GM10248 (cell line): Measurements from ENCODE around the gene TSEN54.

ENCODE experiments used
- CTCF ChIA-PET: fragments of 300-600 bp; sonication (Branson Sonifier 250); formaldehyde crosslinking; extraction: SDS; loops from one replicate; lab custom pipeline; 2021; ENCODE audit warnings: antibody characterized with exemption; lab: Yijun Ruan, JAX
- POLR2A ChIA-PET: fragments of 350-650 bp; sonication (Branson Sonifier 250); formaldehyde crosslinking; extraction: SDS; loops from one replicate; lab custom pipeline; 2020; ENCODE audit warnings: antibody characterized with exemption; lab: Yijun Ruan, JAX
- DNase-seq: peaks from one replicate; pipeline ENCODE4 v3.0.0; 2012; ENCODE audit errors: extremely low spot score
- CTCF ChIP-seq: IDR thresholded peaks from 2 replicates; pipeline ENCODE4 v1.5.1; 2012; ENCODE audit warnings: mild to moderate bottlenecking, low read depth; ENCODE audit errors: extremely low read depth, missing control alignments, control extremely low read depth

Gene TSEN54

GRCh38 chr17:75558666-75559530 lies 42.6 kb downstream of the TSEN54 start:
- POLR2A ChIA-PET: no interaction called here
- CTCF ChIA-PET: no interaction called here
- DNase-seq: no peak
- no peak for TF ChIP-seq CTCF

GRCh38 chr17:75559958-75560533 lies 43.7 kb downstream of the TSEN54 start:
- DNase-seq: no peak
- TF ChIP-seq CTCF: no peak
- ChIA-PET POLR2A (interaction anchor here (0.5 kb wide), 1 partner anchor 19 kb away, joined by 6 read pairs; no protein-coding TSS in a partner anchor), CTCF (no interaction called here)

DNA sequence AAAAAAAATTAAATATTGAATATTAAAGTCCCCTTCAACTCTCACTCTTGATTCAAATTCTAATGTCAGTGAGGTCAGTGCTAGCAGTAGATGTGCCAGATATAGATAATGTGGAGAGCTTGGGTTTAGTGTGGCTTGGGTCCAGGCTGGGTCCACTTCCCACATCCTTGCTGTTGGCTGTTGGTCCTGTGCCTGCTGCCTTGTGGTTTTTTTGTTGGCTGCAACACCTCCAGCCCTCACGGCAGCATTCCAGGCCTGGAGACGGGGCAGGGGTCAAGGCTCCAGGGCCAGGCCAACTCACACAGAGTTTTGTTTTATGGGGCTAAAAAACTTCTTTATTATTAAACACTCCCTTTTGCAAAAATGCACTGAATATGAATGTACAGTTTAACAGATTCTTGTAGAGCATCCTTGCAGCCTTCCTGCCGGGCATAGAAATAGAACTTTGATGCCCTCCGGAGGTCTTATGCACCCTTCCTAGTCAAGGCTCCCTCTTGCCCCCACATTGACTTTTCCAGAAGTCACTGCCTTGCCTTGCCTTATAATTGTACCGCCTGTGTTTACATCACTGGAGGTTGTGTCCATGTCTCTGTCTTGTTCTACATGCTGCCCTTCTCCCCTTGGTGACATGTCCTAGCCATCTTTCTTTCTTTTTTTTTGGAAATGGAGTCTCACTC lies 45.7 kb downstream of the TSEN54 start:
- CTCF ChIA-PET: interaction anchor here (1.2 kb wide), 1 partner anchor 11 kb away, joined by 3 read pairs; no protein-coding TSS in a partner anchor
- POLR2A ChIA-PET: no interaction called here
- no peak for DNase-seq
- no peak for TF ChIP-seq CTCF

DNA sequence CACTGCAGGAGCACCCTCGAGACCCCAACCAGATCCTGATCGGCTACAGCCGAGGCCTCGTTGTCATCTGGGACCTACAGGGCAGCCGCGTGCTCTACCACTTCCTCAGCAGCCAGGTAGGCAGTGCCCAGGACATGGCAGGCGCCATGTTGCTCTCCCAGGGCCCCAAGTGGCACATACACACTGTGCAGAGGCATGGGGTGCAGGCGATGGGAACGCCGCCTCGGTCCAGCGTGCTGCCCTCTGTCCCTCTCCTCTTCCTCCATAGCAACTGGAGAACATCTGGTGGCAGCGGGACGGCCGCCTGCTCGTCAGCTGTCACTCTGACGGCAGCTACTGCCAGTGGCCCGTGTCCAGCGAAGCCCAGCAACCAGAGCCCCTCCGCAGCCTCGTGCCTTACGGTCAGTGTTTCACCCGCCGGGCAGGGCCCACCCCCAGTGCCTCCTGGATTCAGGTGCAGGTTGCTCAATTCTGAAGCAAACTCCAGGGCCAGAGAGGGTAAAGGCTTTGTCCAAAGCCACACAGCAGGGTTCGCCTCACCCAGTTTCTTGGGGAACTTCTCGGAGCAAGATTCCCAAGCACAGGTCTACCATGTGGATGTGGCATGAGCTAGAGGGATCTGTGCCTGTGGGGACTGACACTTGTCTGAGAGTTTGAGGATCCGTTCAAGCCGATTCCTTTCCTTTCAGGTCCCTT lies 46.9 kb downstream of the TSEN54 start:
- no peak for DNase-seq
- CTCF ChIA-PET: no interaction called here
- POLR2A ChIA-PET: no interaction called here
- no peak for TF ChIP-seq CTCF

DNA sequence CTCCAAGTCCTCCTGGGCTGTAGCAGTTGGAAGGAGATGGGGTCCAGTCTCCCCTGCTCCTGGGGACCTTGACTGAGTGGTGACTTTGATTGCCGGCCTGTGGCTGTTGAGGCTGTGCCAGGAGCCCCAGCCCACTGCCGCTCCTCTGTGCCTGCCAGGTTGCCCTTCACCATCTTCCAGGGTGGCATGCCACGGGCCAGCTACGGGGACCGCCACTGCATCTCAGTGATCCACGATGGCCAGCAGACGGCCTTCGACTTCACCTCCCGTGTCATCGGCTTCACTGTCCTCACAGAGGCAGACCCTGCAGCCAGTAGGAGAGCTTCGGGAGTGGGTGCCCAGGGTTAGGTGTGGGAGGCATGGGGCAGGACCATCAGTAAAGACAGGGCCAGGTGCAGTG lies 47.9 kb downstream of the TSEN54 start:
- no peak for DNase-seq
- TF ChIP-seq CTCF: no peak
- CTCF ChIA-PET: interaction anchor here (0.8 kb wide), 1 partner anchor 17 kb away, joined by 3 read pairs; no protein-coding TSS in a partner anchor
- POLR2A ChIA-PET: no interaction called here

GRCh38 chr17:75565066-75565465 lies 48.7 kb downstream of the TSEN54 start:
- CTCF ChIA-PET: interaction anchor here (0.8 to 1.3 kb wide), 3 partner anchors 12 to 36 kb away, joined by 3 read pairs; no protein-coding TSS in a partner anchor
- no peak for DNase-seq
- TF ChIP-seq CTCF: no peak
- POLR2A ChIA-PET: no interaction called here
